Stomach smooth muscle (tissue), 2 donors: ENCODE data around the gene MYCL.

Experiments used
- H3K27ac ChIP-seq: one replicate; pipeline ENCODE4 v1.7.0; 2013; ENCODE audit warnings: mild to moderate bottlenecking, low read length, inconsistent platforms
- H3K27me3 ChIP-seq, 2 donors: one replicate each; pipeline ENCODE4 v1.7.0; 2013; ENCODE audit warnings: low read length in 2 of 2; ENCODE audit not compliant: insufficient read depth in 2 of 2, control insufficient read depth in 1 of 2
- H3K36me3 ChIP-seq, 2 donors: one replicate each; pipeline ENCODE4 v1.7.0; 2013; ENCODE audit warnings: low read length in 2 of 2; ENCODE audit not compliant: control insufficient read depth in 2 of 2, insufficient read depth in 2 of 2
- H3K4me1 ChIP-seq: one replicate; pipeline ENCODE4 v1.7.0; 2013; ENCODE audit warnings: low read length; ENCODE audit not compliant: control insufficient read depth, insufficient read depth
- H3K4me3 ChIP-seq, 2 donors: one replicate each; pipeline ENCODE4 v1.7.0; 2013; ENCODE audit warnings: low read length in 2 of 2
- H3K9ac ChIP-seq, 2 donors: one replicate each; pipeline ENCODE4 v1.7.0; 2013; ENCODE audit warnings: low read length in 2 of 2, mild to moderate bottlenecking in 1 of 2
- H3K9me3 ChIP-seq, 2 donors: one replicate each; pipeline ENCODE4 v1.7.0; 2013; ENCODE audit warnings: low read length in 2 of 2; ENCODE audit not compliant: control insufficient read depth in 2 of 2
- donor health status: healthy.
- donor health status: Pancreatic carcinoma.

Gene MYCL

DNA sequence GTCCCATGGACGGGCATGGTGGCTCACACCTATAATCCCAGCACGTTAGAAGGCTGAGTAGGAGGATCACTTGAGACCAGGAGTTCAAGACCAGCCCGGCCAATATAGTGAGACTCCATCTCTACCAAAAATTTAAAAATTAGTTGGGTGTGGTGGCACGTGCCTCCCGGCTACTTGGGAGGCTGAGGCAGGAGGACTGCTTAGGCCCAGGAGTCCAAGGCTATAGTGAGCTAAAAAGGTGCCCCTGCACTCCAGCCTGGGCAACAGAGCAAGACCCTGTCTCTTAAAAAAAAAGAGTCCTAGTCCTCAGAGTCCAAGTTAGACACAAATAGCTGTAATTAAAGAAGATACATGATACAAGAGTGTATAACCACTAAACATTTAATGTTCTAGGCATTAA is 38.5 kb downstream of the MYCL start:
- H3K36me3 ChIP-seq = no peaks in the 10 kb centered on the region
- no peak overlapping the region for H3K9ac ChIP-seq
- no peaks in the 10 kb centered on the region for H3K9me3 ChIP-seq
- H3K27me3 ChIP-seq = no peaks in the 10 kb centered on the region
- H3K4me1 ChIP-seq = no peaks in the 10 kb centered on the region
- no peak overlapping the region for H3K4me3 ChIP-seq
- H3K27ac ChIP-seq = no peak overlapping the region

- no peaks in the 10 kb centered on the region for H3K9me3 ChIP-seq
- no peaks in the 10 kb centered on the region for H3K36me3 ChIP-seq
- no peaks in the 10 kb centered on the region for H3K27me3 ChIP-seq
- H3K27ac ChIP-seq = no peak overlapping the region
- no peaks in the 10 kb centered on the region for H3K4me1 ChIP-seq
- no peak overlapping the region for H3K9ac ChIP-seq
- H3K4me3 ChIP-seq = no peak overlapping the region
Observed at GRCh38 chr1:39861003-39861402, 40.7 kb downstream of the MYCL start.

DNA sequence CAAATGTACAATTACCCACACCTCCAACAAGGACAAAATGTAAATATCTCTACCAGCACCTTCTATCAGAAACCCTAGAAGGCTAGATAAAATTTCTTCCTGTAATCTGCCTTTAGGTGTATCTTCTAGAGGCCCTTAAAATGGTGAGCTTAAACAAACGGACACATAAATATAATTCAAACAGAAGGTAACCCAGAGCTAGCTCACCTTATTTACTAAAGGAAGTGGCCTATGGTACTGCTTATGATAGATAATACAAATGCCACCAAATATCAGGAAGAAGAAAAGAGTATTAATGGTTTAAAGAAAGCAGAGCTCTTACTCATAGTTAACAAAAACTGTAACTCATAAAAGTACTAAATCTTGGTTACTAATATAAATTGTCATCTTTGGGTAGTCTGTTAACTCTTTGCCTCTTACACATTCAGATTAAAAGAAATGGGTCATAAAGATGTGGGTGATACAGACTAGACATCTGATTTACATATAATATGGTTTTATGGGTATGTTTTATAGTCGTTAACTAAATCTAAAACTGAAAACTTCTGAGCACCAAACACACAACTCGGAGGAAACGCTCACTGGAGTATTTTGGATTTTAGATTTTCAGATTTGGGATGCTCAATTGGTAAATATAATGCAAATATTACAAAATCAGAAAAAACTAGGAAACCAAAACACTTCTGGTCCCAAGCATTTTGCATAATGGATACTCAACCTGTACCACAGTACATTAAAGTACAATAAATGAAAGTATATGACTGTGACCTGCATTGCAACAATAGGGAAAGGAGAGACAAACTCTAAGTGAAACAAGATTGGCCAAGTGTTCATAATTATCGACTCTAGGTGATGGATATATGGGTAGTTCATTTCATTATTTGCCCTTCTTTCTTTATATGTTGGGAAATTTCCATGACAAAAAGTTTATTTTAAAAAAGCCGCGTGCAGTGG is 41.6 kb downstream of the MYCL start:
- Histone ChIP-seq H3K27me3 (no peaks in the 10 kb centered on the region), H3K36me3 (peaks cover 0 to 3% of the 10 kb centered on the region in 2 donors), H3K4me1 (no peaks in the 10 kb centered on the region), H3K9ac (no peak overlapping the region), H3K27ac (no peak overlapping the region), H3K4me3 (no peak overlapping the region), H3K9me3 (no peaks in the 10 kb centered on the region)

DNA sequence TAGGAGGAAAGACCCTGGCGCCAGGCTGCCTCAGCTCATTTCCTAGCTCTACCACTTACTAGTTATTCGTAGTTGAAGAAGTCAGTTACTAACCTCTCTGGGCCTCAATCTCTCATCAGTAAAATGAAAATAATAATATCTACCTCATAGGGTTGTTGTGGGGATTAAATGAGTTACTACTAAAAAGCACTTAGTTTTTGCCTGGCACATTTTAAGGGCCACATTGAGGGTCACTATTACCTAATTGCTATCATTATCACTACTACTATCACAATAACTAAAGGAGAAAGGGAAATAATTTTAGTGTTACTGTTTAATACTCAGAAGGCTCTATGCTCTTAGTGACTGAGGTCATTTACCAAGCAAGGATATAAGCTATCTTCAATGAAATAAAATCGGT is 43.4 kb downstream of the MYCL start:
- Histone ChIP-seq H3K27ac (no peak overlapping the region), H3K9me3 (no peaks in the 10 kb centered on the region), H3K27me3 (no peaks in the 10 kb centered on the region)

DNA sequence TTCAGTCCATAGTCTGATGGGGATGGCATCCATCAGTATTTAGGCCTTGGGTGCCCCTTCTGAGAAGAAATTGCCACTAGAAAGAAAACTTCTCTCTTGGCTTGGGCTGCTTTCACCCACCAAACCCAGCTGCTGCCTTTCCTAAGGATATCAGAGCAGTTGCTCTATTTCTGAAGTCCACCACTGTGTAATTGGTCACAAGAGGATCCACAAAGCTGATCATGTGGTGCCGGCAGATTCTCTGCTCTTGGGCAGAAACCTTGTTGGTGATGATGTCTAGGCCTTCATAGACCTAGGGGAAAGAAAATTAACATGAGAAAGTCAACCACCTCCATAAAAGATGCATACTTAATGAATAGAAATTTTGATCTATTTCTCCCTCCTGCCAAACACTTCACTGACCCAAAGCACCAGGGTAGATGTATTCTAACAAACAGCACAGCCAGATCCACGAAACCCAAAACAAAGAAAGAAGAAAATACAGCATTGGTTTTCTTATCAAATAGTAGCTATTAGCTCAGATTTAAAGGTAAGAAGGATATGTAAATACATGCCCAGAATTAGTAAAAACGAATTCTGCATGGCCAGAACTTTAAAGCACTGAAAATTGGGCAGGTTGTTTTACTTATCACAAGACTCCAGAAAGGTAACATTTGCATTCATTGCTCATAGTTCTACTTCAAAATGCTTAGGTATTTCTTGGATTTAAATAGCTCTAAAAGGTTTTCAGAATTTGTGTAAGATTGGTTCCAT is 44.4 kb downstream of the MYCL start:
- Histone ChIP-seq H3K4me3 (no peak overlapping the region), H3K36me3 (peaks cover 0 to 12% of the 10 kb centered on the region in 2 donors), H3K9ac (no peak overlapping the region), H3K9me3 (no peaks in the 10 kb centered on the region), H3K27ac (no peak overlapping the region), H3K27me3 (no peaks in the 10 kb centered on the region), H3K4me1 (peaks cover 3% of the 10 kb centered on the region)

More for the DNA sequence above, 43.4 kb downstream of the MYCL start:
- Histone ChIP-seq H3K36me3 (peaks cover 0 to 12% of the 10 kb centered on the region in 2 donors), H3K9ac (no peak overlapping the region), H3K4me1 (no peaks in the 10 kb centered on the region), H3K4me3 (no peak overlapping the region)

DNA sequence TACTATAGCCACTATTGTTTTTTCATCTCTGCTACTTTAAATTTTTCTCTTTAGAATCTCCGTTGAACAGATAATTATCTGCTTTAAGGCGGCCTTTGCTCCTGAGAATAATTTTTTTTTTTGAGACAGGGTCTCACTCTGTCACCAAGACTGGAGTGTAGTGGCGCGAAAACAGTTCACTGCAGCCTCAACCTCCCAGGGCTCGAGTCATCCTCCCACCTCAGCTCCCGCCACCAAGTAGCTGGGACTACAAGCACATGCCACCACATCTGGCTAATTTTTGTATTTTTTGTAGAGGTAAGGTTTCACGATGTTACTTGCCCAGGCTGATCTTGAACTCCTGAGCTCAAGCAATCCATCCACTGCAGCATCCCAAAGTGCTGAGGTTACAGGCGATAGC is 47.0 kb downstream of the MYCL start:
- no peak overlapping the region for H3K9ac ChIP-seq
- H3K9me3 ChIP-seq = no peaks in the 10 kb centered on the region
- H3K36me3 ChIP-seq = peaks cover 2 to 12% of the 10 kb centered on the region in 2 donors
- H3K4me1 ChIP-seq = peaks cover 5% of the 10 kb centered on the region
- H3K27ac ChIP-seq = no peak overlapping the region
- H3K4me3 ChIP-seq = no peak overlapping the region
- no peaks in the 10 kb centered on the region for H3K27me3 ChIP-seq

DNA sequence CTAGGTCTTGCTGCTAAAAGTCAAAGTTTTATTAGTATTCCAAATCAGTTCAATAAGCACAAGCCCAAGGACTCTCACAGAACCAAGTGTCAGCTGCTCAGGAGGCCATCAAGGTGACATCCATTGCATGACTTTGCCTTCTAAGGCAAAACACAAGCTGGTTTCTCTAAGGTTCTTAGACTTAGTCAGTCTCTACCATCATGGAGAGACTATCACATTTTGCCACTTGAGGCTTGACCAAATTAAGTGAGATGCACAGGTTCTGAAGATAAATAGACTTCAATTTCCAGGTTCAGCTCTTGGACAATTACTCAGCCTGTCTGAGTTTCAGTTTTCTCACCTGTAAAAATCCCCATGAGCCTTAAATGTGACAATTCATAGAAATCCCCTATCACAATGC is 47.4 kb downstream of the MYCL start:
- H3K9me3 ChIP-seq = no peaks in the 10 kb centered on the region

DNA sequence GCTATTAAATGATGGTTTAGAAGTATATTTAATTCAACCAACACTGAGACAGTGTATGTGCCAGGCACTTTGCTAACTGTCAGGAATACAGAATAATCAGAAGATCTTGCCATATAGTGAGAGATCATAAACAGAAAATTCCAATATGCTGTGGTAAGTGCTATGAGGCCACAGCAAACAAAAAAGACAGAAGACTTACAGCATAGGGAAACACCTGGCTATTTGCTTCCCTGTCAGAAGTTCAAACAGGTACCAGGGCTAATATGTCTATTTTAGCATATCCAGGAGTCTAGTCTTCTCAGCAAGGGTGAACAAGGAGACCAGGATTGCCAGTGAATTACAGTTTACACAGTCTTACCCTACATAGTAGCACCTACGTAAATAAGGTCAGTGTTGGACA is 48.8 kb downstream of the MYCL start:
- no peak overlapping the region for H3K27ac ChIP-seq
- H3K36me3 ChIP-seq = peaks cover 3 to 18% of the 10 kb centered on the region in 2 donors
- H3K9ac ChIP-seq = no peak overlapping the region

More for the DNA sequence above, 47.4 kb downstream of the MYCL start:
- Histone ChIP-seq H3K9ac (no peak overlapping the region), H3K27ac (no peak overlapping the region), H3K36me3 (peaks cover 2 to 14% of the 10 kb centered on the region in 2 donors), H3K4me3 (no peak overlapping the region), H3K4me1 (peaks cover 5% of the 10 kb centered on the region), H3K27me3 (no peaks in the 10 kb centered on the region)

DNA sequence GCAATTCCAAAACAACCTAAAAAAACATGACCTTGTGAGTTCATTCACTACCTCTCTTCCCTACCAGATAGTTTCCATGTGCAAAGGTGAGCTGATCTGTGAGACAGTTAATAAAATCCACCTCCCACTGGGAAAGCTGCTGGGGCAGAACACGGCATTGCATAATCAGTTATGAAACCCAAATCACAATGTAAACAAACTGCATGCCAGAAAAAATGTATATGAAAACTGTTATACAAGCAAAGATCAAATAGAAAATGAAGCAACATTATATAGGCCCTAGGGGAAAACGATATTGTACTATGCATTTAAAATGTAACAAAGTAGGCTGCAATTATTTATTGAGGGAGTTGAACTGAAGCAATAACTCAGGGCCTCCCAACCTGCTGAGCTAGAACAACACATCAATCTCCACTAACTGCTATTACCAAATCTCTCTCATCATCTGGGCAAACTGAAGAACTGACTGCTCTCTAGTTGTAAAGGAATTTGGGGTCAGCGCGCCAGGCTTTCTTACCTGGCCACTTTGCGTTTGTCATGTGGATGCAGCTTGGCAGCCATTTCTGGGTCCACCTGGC is 49.4 kb downstream of the MYCL start:
- Histone ChIP-seq H3K27me3 (no peaks in the 10 kb centered on the region), H3K36me3 (peaks cover 8 to 18% of the 10 kb centered on the region in 2 donors), H3K27ac (no peak overlapping the region), H3K9ac (no peak overlapping the region), H3K4me1 (peaks cover 5% of the 10 kb centered on the region), H3K4me3 (no peak overlapping the region), H3K9me3 (no peaks in the 10 kb centered on the region)

More for the DNA sequence above, 48.8 kb downstream of the MYCL start:
- Histone ChIP-seq H3K4me3 (no peak overlapping the region), H3K27me3 (no peaks in the 10 kb centered on the region), H3K9me3 (no peaks in the 10 kb centered on the region), H3K4me1 (peaks cover 5% of the 10 kb centered on the region)

DNA sequence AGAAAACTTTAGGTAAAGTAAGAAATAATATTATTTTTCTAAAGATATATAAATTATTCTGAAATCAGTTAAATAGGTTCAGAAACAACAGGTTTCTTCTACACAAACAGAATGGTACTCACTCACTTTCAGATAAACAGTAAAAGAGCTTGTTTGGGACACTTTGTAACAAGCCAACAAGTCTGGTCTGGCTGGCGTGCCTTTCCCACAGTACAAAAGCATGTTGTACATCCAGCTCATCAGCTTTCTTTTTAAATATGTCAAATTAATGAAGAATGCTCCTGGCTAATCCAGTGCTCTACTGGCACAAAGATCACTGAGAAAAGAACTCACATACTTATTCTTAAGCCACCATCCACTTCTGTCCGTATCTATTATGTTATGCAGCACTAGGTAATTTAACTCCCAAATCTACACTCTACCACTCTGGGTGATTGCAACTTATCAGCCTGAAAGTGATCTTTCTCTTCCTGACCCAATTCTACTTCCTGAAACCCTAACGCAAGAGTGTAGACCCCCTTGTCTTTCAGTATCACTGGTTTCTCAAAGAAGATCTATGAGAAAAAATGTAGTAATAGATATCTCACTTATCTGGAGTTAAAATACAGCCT is 51.0 kb downstream of the MYCL start:
- Histone ChIP-seq H3K36me3 (peaks cover 10 to 18% of the 10 kb centered on the region in 2 donors), H3K27me3 (no peaks in the 10 kb centered on the region), H3K4me1 (peaks cover 11% of the 10 kb centered on the region), H3K9ac (no peak overlapping the region), H3K9me3 (no peaks in the 10 kb centered on the region), H3K4me3 (no peak overlapping the region), H3K27ac (no peak overlapping the region)
